Measurements from ENCODE around the gene MYO15B. TPM values are rescaled to one million over a fixed set of nuclear protein-coding genes. Genes with fewer than 3 reads are reported as not detected.

MYO15B gene
- total RNA-seq, 1 donor: 3.9 TPM

DNA sequence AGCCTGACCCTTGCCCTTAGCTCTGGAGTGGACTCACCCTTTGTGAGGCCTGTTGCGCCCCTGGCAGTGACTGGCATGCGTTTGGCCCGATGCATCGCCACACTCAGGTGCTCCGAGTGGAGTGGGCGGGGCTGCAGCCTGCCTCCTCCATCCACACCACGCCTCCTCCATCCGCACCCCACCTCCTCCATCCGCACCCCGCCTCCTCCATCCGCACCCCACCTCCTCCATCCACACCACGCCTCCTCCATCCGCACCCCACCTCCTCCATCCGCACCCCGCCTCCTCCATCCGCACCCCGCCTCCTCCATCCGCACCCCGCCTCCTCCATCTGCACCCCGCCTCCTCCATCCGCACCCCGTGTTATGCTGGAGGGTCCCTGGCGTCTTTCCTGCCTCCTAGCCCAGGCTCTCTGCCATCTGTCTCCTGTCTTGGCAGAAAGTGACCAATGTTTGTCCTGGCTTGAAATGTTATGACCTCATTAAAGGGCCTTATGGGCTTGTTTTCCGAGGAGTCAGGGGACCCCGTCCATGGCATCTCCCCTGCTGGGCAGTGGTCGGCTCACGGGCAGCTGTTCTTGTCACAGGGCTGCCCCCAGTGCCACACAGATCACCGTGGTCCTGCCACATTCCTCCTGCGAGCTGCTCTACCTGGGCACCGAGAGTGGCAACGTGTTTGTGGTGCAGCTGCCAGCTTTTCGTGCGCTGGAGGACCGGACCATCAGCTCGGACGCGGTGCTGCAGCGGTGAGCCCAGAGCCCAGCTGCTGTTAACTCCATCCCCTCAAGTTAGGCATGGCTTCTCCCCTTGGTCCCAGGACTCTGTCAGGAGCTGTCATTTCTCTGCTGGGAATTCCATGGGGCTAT lies 28.7 kb upstream of the MYO15B start:
- H3K4me3 ChIP-seq (ENCODE audit: low read depth, low read length): no peak overlapping the region
- no peak for DNase-seq (ENCODE audit: low read depth)
- TF ChIP-seq, protein P1, sequence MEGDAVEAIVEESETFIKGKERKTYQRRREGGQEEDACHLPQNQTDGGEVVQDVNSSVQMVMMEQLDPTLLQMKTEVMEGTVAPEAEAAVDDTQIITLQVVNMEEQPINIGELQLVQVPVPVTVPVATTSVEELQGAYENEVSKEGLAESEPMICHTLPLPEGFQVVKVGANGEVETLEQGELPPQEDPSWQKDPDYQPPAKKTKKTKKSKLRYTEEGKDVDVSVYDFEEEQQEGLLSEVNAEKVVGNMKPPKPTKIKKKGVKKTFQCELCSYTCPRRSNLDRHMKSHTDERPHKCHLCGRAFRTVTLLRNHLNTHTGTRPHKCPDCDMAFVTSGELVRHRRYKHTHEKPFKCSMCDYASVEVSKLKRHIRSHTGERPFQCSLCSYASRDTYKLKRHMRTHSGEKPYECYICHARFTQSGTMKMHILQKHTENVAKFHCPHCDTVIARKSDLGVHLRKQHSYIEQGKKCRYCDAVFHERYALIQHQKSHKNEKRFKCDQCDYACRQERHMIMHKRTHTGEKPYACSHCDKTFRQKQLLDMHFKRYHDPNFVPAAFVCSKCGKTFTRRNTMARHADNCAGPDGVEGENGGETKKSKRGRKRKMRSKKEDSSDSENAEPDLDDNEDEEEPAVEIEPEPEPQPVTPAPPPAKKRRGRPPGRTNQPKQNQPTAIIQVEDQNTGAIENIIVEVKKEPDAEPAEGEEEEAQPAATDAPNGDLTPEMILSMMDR (IDR thresholded peaks at IDR 0.05; ENCODE audit: insufficient read depth, low read depth, low read length): no peak

DNA sequence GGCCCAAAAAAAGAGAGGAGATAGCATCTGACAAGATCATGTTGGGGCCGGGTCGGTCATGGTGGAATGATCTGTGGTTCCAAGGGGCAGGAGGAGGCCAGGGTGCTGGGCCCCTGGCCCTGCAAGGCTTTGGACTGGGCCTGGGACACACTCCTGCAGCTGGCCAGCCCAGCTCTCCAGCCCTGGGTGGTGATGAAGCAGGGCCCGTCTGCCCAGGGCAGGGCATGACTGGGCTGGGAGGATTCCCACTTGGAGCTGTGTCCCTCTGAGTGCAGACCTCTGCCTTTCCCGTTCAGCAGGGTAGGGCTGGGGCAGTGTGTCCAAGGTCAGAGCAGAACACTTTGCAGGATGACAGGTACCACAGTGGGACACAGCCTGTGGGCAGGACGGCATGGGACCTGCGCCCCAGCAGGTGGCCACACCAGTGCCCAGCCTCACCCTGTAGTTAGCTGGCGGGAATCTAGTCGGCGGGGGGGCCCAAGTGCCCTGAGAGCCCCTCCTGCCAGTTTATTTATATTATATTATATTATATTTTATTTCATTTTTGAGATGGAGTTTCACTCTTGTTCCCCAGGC lies 27.6 kb upstream of the MYO15B start:
- TF ChIP-seq, protein P1 (IDR thresholded peaks at IDR 0.05; ENCODE audit: insufficient read depth, low read depth, low read length): no peak
- no peak for DNase-seq (ENCODE audit: low read depth)
- no peak overlapping the region for H3K4me3 ChIP-seq (ENCODE audit: low read depth, low read length)

DNA sequence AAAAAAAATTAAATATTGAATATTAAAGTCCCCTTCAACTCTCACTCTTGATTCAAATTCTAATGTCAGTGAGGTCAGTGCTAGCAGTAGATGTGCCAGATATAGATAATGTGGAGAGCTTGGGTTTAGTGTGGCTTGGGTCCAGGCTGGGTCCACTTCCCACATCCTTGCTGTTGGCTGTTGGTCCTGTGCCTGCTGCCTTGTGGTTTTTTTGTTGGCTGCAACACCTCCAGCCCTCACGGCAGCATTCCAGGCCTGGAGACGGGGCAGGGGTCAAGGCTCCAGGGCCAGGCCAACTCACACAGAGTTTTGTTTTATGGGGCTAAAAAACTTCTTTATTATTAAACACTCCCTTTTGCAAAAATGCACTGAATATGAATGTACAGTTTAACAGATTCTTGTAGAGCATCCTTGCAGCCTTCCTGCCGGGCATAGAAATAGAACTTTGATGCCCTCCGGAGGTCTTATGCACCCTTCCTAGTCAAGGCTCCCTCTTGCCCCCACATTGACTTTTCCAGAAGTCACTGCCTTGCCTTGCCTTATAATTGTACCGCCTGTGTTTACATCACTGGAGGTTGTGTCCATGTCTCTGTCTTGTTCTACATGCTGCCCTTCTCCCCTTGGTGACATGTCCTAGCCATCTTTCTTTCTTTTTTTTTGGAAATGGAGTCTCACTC lies 25.5 kb upstream of the MYO15B start:
- TF ChIP-seq, protein P1 (IDR thresholded peaks at IDR 0.05; ENCODE audit: insufficient read depth, low read depth, low read length): no peak
- no peak overlapping the region for H3K4me3 ChIP-seq (ENCODE audit: low read depth, low read length)
- peak; percentile 45 for DNase-seq (ENCODE audit: low read depth)

DNA sequence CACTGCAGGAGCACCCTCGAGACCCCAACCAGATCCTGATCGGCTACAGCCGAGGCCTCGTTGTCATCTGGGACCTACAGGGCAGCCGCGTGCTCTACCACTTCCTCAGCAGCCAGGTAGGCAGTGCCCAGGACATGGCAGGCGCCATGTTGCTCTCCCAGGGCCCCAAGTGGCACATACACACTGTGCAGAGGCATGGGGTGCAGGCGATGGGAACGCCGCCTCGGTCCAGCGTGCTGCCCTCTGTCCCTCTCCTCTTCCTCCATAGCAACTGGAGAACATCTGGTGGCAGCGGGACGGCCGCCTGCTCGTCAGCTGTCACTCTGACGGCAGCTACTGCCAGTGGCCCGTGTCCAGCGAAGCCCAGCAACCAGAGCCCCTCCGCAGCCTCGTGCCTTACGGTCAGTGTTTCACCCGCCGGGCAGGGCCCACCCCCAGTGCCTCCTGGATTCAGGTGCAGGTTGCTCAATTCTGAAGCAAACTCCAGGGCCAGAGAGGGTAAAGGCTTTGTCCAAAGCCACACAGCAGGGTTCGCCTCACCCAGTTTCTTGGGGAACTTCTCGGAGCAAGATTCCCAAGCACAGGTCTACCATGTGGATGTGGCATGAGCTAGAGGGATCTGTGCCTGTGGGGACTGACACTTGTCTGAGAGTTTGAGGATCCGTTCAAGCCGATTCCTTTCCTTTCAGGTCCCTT lies 24.4 kb upstream of the MYO15B start:
- no peak for DNase-seq (ENCODE audit: low read depth)
- TF ChIP-seq, protein P1 (IDR thresholded peaks at IDR 0.05; ENCODE audit: insufficient read depth, low read depth, low read length): no peak
- no peak overlapping the region for H3K4me3 ChIP-seq (ENCODE audit: low read depth, low read length)

DNA sequence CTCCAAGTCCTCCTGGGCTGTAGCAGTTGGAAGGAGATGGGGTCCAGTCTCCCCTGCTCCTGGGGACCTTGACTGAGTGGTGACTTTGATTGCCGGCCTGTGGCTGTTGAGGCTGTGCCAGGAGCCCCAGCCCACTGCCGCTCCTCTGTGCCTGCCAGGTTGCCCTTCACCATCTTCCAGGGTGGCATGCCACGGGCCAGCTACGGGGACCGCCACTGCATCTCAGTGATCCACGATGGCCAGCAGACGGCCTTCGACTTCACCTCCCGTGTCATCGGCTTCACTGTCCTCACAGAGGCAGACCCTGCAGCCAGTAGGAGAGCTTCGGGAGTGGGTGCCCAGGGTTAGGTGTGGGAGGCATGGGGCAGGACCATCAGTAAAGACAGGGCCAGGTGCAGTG lies 23.4 kb upstream of the MYO15B start:
- H3K4me3 ChIP-seq (ENCODE audit: low read depth, low read length): no peak overlapping the region
- no peak for DNase-seq (ENCODE audit: low read depth)
- TF ChIP-seq, protein P1 (IDR thresholded peaks at IDR 0.05; ENCODE audit: insufficient read depth, low read depth, low read length): no peak

DNA sequence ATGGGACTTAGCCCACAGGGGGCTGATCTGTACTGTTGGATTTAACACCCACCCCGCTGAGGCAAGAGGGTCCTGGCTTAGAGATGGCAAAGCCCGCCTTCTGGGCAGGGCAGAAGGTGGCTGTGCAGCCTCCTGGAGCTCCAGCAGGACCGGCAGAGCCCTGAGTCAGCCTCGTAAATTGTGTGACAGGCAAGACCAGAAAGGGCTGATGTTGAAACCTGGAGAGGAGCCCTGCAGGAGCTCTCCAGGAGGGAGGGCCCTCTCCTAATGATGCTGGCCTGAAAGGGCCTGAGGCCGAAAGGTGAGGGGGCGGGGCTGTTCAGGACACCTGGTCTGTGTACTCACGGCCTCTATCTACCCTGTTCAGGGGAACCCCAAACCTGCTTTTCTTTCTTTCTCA lies 22.5 kb upstream of the MYO15B start:
- H3K4me3 ChIP-seq (ENCODE audit: low read depth, low read length): no peak overlapping the region
- peak; percentile 71 for DNase-seq (ENCODE audit: low read depth)
- TF ChIP-seq, protein P1 (IDR thresholded peaks at IDR 0.05; ENCODE audit: insufficient read depth, low read depth, low read length): no peak

All from fibroblast of villous mesenchyme (primary cell).